BJ (cell line): Measurements from ENCODE around the gene SMARCD3. TPM values are rescaled to one million over a fixed set of nuclear protein-coding genes. Genes with fewer than 3 reads are reported as not detected.

ENCODE experiments used
- CTCF ChIA-PET: fragments of 350-600 bp; formaldehyde crosslinking; extraction: SDS; loops from one replicate; lab custom pipeline; 2021; ENCODE audit warnings: antibody characterized with exemption, inconsistent platforms; lab: Yijun Ruan, JAX
- POLR2A ChIA-PET: fragments of 300-600 bp; sonication (Branson Sonifier 250); formaldehyde crosslinking; extraction: SDS; loops from one replicate; lab custom pipeline; 2021; ENCODE audit warnings: antibody characterized with exemption; lab: Charles Lee
- DNase-seq: peaks from one replicate; pipeline ENCODE4 v3.0.0-alpha.2; 2011; ENCODE audit warnings: low read depth
- H3K27me3 ChIP-seq: 2 replicates; pipeline ENCODE4 v1.6.0; 2011; ENCODE audit warnings: low read length; ENCODE audit not compliant: control insufficient read depth, insufficient read depth
- H3K36me3 ChIP-seq: 2 replicates; pipeline ENCODE4 v1.5.1; 2011; ENCODE audit warnings: low read length; ENCODE audit not compliant: control insufficient read depth, insufficient read depth
- H3K4me3 ChIP-seq: 2 replicates; pipeline ENCODE4 v1.5.1; 2011; ENCODE audit warnings: low read depth, mild to moderate bottlenecking, control low read depth, low read length
- CTCF ChIP-seq: IDR thresholded peaks from 2 replicates; pipeline ENCODE4 v1.5.1; 2011; ENCODE audit warnings: low read depth, mild to moderate bottlenecking, control low read depth, inconsistent platforms, low read length, moderate library complexity; ENCODE audit not compliant: insufficient read depth
- polyA plus RNA-seq: library from polyadenylated mRNA; depleted of rRNA; stranded (reverse); fragments of >200 nt; gene quantifications from 2 replicates; pipeline ENCODE4 v1.2.3, GENCODE V29; 2011

SMARCD3 gene
- polyA plus RNA-seq, 1 experiment = 46.6 TPM

- ChIA-PET POLR2A (no interaction called here), CTCF (no interaction called here)
- H3K4me3 ChIP-seq = no peak overlapping the region
- DNase-seq = no peak
- H3K27me3 ChIP-seq = peaks cover 10% of the 10 kb centered on the region
- H3K36me3 ChIP-seq = no peaks in the 10 kb centered on the region
- TF ChIP-seq CTCF = no peak
Measured at GRCh38 chr7:151207804-151208203, 40.7 kb downstream of the SMARCD3 start.

- peaks cover 13% of the 10 kb centered on the region for H3K27me3 ChIP-seq
- ChIA-PET POLR2A (no interaction called here), CTCF (no interaction called here)
- no peak overlapping the region for H3K4me3 ChIP-seq
- TF ChIP-seq CTCF = no peak
- DNase-seq = no peak
- no peaks in the 10 kb centered on the region for H3K36me3 ChIP-seq
Measured at GRCh38 chr7:151207315-151207714, 41.2 kb downstream of the SMARCD3 start.

- no peak for DNase-seq
- peaks cover 13% of the 10 kb centered on the region for H3K27me3 ChIP-seq
- H3K4me3 ChIP-seq = no peak overlapping the region
- ChIA-PET CTCF (no interaction called here), POLR2A (no interaction called here)
- H3K36me3 ChIP-seq = no peaks in the 10 kb centered on the region
- no peak for TF ChIP-seq CTCF
Measured at GRCh38 chr7:151206914-151207313, 41.6 kb downstream of the SMARCD3 start.

GRCh38 chr7:151205730-151206129 lies 42.8 kb downstream of the SMARCD3 start:
- no peak overlapping the region for H3K4me3 ChIP-seq
- ChIA-PET POLR2A (no interaction called here), CTCF (interaction anchor here (1.2 kb wide), 1 partner anchor 11 kb away, joined by 3 read pairs; no protein-coding TSS in a partner anchor)
- peaks cover 16% of the 10 kb centered on the region for H3K27me3 ChIP-seq
- H3K36me3 ChIP-seq = no peaks in the 10 kb centered on the region
- TF ChIP-seq CTCF = no peak
- DNase-seq = no peak

GRCh38 chr7:151204383-151205032 lies 44.0 kb downstream of the SMARCD3 start:
- H3K27me3 ChIP-seq = peaks cover 18% of the 10 kb centered on the region
- DNase-seq = no peak
- no peak overlapping the region for H3K4me3 ChIP-seq
- H3K36me3 ChIP-seq = no peaks in the 10 kb centered on the region
- POLR2A ChIA-PET = no interaction called here
- TF ChIP-seq CTCF = 0 out of 2 replicates have a peak, but pooled peaks have one; percentile 12
- CTCF ChIA-PET = interaction anchor here (1.2 kb wide), 1 partner anchor 106 kb away, joined by 4 read pairs; no protein-coding TSS in a partner anchor
